ENCODE measurements around the gene CLTC.

The CLTC gene

GRCh38 chr17:59623151-59623550 is 3.5 kb downstream of the CLTC start:
- peak overlapping the region; percentile 96 for H3K4me3 ChIP-seq (ENCODE audit: low read depth, low read length)
- no peak for TF ChIP-seq CTCF (IDR thresholded peaks at IDR 0.05; ENCODE audit: low read depth, low read length)

GRCh38 chr17:59626756-59627155 is 7.1 kb downstream of the CLTC start:
- H3K4me3 ChIP-seq (ENCODE audit: low read depth, low read length), result no peak overlapping the region

GRCh38 chr17:59627274-59627673 is 7.6 kb downstream of the CLTC start:
- no peak for TF ChIP-seq CTCF (IDR thresholded peaks at IDR 0.05; ENCODE audit: low read depth, low read length)
- H3K4me3 ChIP-seq (ENCODE audit: low read depth, low read length), result no peak overlapping the region

More at GRCh38 chr17:59626756-59627155, 7.1 kb downstream of the CLTC start:
- no peak for TF ChIP-seq CTCF (IDR thresholded peaks at IDR 0.05; ENCODE audit: low read depth, low read length)

- no peak overlapping the region for H3K4me3 ChIP-seq (ENCODE audit: low read depth, low read length)
- no peak for TF ChIP-seq CTCF (IDR thresholded peaks at IDR 0.05; ENCODE audit: low read depth, low read length)
Measured at GRCh38 chr17:59627770-59628171, 8.1 kb downstream of the CLTC start.

- TF ChIP-seq CTCF (IDR thresholded peaks at IDR 0.05; ENCODE audit: low read depth, low read length), result no peak
- H3K4me3 ChIP-seq (ENCODE audit: low read depth, low read length), result no peak overlapping the region
Measured at GRCh38 chr17:59629174-59629573, 9.5 kb downstream of the CLTC start.

GRCh38 chr17:59631276-59631675 is 11.6 kb downstream of the CLTC start:
- no peak overlapping the region for H3K4me3 ChIP-seq (ENCODE audit: low read depth, low read length)
- TF ChIP-seq CTCF (IDR thresholded peaks at IDR 0.05; ENCODE audit: low read depth, low read length), result no peak

GRCh38 chr17:59632398-59632797 is 12.7 kb downstream of the CLTC start:
- no peak overlapping the region for H3K4me3 ChIP-seq (ENCODE audit: low read depth, low read length)
- no peak for TF ChIP-seq CTCF (IDR thresholded peaks at IDR 0.05; ENCODE audit: low read depth, low read length)
